PC-3 (cell line): ENCODE data around the gene IL1RAP.

ENCODE experiments used
- EZH2 ChIP-seq: fragments of 300-600 bp; sonication (generic); IDR thresholded peaks from one replicate; pipeline ENCODE4 v1.6.1; 2017; ENCODE audit warnings: antibody characterized with exemption, mild to moderate bottlenecking, low read length; ENCODE audit not compliant: unreplicated experiment
- EZH2phosphoT487 ChIP-seq: fragments of 300-600 bp; sonication (generic); IDR thresholded peaks from 2 replicates; pipeline ENCODE4 v1.6.1; 2018; ENCODE audit warnings: mild to moderate bottlenecking, antibody characterized with exemption, low read length, borderline replicate concordance
- TF ChIP-seq, protein P1 (sequence below): fragments of 300-600 bp; sonication (generic); conservative IDR thresholded peaks from 2 replicates; pipeline ENCODE4 v1.5.1; 2017; ENCODE audit warnings: antibody characterized with exemption, low read depth, mild to moderate bottlenecking, low read length

DNA sequence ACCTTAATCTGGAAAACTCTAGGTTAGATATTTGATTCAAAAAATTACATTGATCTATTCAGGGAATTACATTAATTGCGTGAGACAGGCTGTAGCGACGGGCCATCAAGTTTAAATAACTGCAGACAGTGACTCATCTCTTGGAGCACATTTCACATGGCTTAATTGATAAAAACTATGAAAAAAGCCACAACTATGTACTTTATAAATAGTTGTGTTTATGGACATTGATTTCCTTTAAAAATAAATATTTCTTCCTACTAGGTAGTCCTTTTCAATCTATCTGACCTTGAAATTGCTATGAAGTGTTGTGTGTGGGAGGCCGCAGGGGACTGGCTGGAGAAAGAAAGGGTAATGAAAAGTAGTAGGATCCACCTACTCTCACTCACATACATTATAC lies 157.8 kb downstream of the IL1RAP start:
- TF ChIP-seq, protein P1, sequence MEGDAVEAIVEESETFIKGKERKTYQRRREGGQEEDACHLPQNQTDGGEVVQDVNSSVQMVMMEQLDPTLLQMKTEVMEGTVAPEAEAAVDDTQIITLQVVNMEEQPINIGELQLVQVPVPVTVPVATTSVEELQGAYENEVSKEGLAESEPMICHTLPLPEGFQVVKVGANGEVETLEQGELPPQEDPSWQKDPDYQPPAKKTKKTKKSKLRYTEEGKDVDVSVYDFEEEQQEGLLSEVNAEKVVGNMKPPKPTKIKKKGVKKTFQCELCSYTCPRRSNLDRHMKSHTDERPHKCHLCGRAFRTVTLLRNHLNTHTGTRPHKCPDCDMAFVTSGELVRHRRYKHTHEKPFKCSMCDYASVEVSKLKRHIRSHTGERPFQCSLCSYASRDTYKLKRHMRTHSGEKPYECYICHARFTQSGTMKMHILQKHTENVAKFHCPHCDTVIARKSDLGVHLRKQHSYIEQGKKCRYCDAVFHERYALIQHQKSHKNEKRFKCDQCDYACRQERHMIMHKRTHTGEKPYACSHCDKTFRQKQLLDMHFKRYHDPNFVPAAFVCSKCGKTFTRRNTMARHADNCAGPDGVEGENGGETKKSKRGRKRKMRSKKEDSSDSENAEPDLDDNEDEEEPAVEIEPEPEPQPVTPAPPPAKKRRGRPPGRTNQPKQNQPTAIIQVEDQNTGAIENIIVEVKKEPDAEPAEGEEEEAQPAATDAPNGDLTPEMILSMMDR: no peak
- TF ChIP-seq EZH2 (no peak), EZH2phosphoT487 (no peak)
